ENCODE data around the gene CNTNAP2.

CNTNAP2 gene

GRCh38 chr7:147563669-147564068 is 1447.1 kb downstream of the CNTNAP2 start:
- H3K27ac ChIP-seq, result no peak overlapping the region
- no peak for TF ChIP-seq CTCF (conservative IDR thresholded peaks at IDR 0.05)

GRCh38 chr7:147564786-147565476 is 1448.3 kb downstream of the CNTNAP2 start:
- TF ChIP-seq CTCF (conservative IDR thresholded peaks at IDR 0.05), result no peak

GRCh38 chr7:147567043-147567442 is 1450.4 kb downstream of the CNTNAP2 start:
- H3K27ac ChIP-seq, result no peak overlapping the region
- TF ChIP-seq CTCF (conservative IDR thresholded peaks at IDR 0.05), result no peak

More at GRCh38 chr7:147564786-147565476, 1448.3 kb downstream of the CNTNAP2 start:
- no peak overlapping the region for H3K27ac ChIP-seq

GRCh38 chr7:147569116-147569913 is 1452.7 kb downstream of the CNTNAP2 start:
- TF ChIP-seq CTCF (conservative IDR thresholded peaks at IDR 0.05), result no peak
- no peak overlapping the region for H3K27ac ChIP-seq

- H3K27ac ChIP-seq, result no peak overlapping the region
- no peak for TF ChIP-seq CTCF (conservative IDR thresholded peaks at IDR 0.05)
Measured at GRCh38 chr7:147570390-147570789, 1453.8 kb downstream of the CNTNAP2 start.

GRCh38 chr7:147571436-147572185 is 1455.0 kb downstream of the CNTNAP2 start:
- TF ChIP-seq CTCF (conservative IDR thresholded peaks at IDR 0.05), result no peak
- no peak overlapping the region for H3K27ac ChIP-seq

- no peak overlapping the region for H3K27ac ChIP-seq
- TF ChIP-seq CTCF (conservative IDR thresholded peaks at IDR 0.05), result no peak
Measured at GRCh38 chr7:147578196-147578595, 1461.6 kb downstream of the CNTNAP2 start.

Measured in VCaP (cell line).